ENCODE data around the gene AFF1. TPM values are rescaled to one million over a fixed set of nuclear protein-coding genes. Genes with fewer than 3 reads are reported as not detected.

The AFF1 gene
- total RNA-seq, 1 experiment from 2014 or later = 52.8 TPM

DNA sequence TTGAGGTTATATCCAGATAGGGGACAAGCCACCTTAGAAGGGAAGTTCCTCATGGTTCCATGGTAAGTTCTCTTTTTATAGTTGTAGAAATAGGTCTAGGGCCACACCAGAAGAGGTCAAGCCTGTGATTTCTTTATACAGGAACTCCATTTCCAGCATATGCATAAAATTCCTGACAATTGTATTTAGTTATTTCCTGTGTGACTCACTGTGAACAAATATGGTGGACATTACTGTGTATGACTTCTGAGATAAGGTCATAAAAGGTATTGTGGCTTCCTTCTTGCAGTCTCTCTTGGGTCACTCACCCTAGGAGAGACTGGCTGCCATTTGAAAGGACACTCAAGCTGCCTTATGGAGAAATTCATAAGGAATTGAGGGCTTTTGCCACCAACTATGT, 40.4 kb upstream of the AFF1 start:
- Histone ChIP-seq H3F3A (ENCODE audit: insufficient read depth, low read depth) (peaks cover 6% of the 10 kb centered on the region; the same call in 1 of the 2 replicates), H3K79me2 (ENCODE audit: low read depth) (no peaks in the 10 kb centered on the region), H3K9me3 (ENCODE audit: insufficient read depth, low read depth) (no peaks in the 10 kb centered on the region), H2AFZ (no peak overlapping the region), H3K4me2 (no peak overlapping the region), H3K9me2 (ENCODE audit: insufficient read depth) (no peaks in the 10 kb centered on the region), H3K4me3 (no peak overlapping the region), H3K27ac (no peak overlapping the region), H3K27me3 (ENCODE audit: insufficient read depth, low read depth) (no peaks in the 10 kb centered on the region), H3K36me3 (ENCODE audit: low read depth) (no peaks in the 10 kb centered on the region), H3K4me1 (replicated peaks; ENCODE audit: insufficient read depth) (peaks cover 8% of the 10 kb centered on the region), H4K20me1 (ENCODE audit: insufficient read depth) (no peaks in the 10 kb centered on the region)
- DNase-seq = peak in 1 of 2 experiments; percentile 53
- intact Hi-C loops (cut with micrococcal nuclease; ENCODE audit: unreplicated experiment) = loop anchor here (5.0 kb wide), 1 partner anchor 37 kb away; no protein-coding TSS in a partner anchor
- ChIA-PET POLR2A (ENCODE audit: unreplicated experiment) (no interaction called here), CTCF (no interaction called here)
- no peak for TF ChIP-seq EZH2 (IDR thresholded peaks at IDR 0.05; ENCODE audit: low read depth)
- TF ChIP-seq, protein P1, sequence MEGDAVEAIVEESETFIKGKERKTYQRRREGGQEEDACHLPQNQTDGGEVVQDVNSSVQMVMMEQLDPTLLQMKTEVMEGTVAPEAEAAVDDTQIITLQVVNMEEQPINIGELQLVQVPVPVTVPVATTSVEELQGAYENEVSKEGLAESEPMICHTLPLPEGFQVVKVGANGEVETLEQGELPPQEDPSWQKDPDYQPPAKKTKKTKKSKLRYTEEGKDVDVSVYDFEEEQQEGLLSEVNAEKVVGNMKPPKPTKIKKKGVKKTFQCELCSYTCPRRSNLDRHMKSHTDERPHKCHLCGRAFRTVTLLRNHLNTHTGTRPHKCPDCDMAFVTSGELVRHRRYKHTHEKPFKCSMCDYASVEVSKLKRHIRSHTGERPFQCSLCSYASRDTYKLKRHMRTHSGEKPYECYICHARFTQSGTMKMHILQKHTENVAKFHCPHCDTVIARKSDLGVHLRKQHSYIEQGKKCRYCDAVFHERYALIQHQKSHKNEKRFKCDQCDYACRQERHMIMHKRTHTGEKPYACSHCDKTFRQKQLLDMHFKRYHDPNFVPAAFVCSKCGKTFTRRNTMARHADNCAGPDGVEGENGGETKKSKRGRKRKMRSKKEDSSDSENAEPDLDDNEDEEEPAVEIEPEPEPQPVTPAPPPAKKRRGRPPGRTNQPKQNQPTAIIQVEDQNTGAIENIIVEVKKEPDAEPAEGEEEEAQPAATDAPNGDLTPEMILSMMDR (conservative IDR thresholded peaks at IDR 0.05) = no peak
- BruUV-seq (replicated peaks) = no TSS peak

DNA sequence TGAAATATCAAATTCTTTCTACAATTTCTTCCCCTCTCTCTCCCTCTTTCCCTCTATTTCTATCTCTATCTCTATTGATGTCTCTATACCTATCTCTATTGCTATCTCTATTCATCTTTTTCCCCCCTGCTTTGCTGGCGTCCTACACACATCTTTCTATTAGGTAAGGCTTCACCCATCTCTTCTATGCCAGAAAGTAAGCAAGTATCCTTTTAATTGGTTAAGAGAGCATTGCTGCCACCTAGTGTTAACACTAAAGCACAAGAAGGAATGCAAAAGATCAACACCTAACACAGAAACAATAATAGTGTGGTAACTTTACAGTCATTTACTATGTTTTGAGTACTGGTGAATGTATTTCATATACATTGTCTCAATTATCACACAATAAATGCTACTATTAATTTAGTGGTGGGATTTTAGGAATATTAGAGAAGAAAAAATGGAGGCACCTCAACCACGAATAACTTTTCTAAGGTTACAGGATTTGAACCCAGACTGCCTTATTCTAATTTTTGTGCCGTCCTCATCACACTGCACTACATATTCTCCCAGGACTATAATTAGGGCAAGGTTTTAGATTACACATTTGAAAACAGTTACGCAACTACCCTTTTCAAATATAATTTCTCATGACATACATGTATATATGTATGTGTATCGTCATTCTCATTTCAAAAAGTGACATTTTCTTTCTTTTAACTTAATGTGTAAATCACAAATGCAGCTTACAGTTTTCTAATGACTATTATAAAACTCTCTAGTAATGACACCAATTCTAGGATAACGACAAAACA, 38.9 kb upstream of the AFF1 start:
- DNase-seq = peak in 1 of 2 experiments; percentile 50
- Histone ChIP-seq H3K9me2 (ENCODE audit: insufficient read depth) (no peaks in the 10 kb centered on the region), H3K9me3 (ENCODE audit: insufficient read depth, low read depth) (no peaks in the 10 kb centered on the region), H3K79me2 (ENCODE audit: low read depth) (no peaks in the 10 kb centered on the region), H3K4me1 (replicated peaks; ENCODE audit: insufficient read depth) (peaks cover 2% of the 10 kb centered on the region; the same call in 1 of the 2 replicates), H2AFZ (no peak overlapping the region), H4K20me1 (ENCODE audit: insufficient read depth) (no peaks in the 10 kb centered on the region), H3K4me3 (no peak overlapping the region), H3F3A (ENCODE audit: insufficient read depth, low read depth) (peaks cover 6% of the 10 kb centered on the region; the same call in 1 of the 2 replicates), H3K27me3 (ENCODE audit: insufficient read depth, low read depth) (no peaks in the 10 kb centered on the region), H3K27ac (no peak overlapping the region), H3K4me2 (no peak overlapping the region), H3K36me3 (ENCODE audit: low read depth) (no peaks in the 10 kb centered on the region)
- ChIA-PET CTCF (interaction anchor here (0.6 kb wide), 1 partner anchor 65 kb away, joined by 5 read pairs; no protein-coding TSS in a partner anchor), POLR2A (ENCODE audit: unreplicated experiment) (no interaction called here)
- intact Hi-C loops (cut with micrococcal nuclease; ENCODE audit: unreplicated experiment) = loop anchor here (1.0 to 5.0 kb wide), 3 partner anchors 244 to 398 kb away; no protein-coding TSS in a partner anchor
- no TSS peak for BruUV-seq (replicated peaks)
- no peak for TF ChIP-seq EZH2 (IDR thresholded peaks at IDR 0.05; ENCODE audit: low read depth)
- TF ChIP-seq, protein P1 (conservative IDR thresholded peaks at IDR 0.05) = peak; percentile 80

DNA sequence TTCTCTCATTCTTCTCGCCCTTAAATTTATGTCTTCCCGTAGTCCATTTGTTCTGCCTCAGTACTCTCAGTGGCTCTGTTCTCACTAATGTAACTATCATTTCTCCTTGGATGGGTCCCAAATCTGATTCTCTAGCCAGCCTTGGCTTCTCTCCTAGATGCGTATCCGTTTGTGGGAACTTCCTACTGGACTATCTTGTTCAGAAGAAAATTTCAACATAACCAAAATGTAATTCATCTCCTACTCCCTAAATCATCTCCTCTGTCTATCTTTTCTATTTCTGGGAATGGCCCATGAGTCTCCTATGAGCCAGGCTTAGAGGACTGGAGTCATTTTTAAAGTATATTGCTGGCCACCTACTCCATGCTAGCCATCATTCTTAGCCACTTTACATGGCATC, 38.2 kb upstream of the AFF1 start:
- H3K79me2 ChIP-seq (ENCODE audit: low read depth) = no peaks in the 10 kb centered on the region
- TF ChIP-seq, protein P1 (conservative IDR thresholded peaks at IDR 0.05) = no peak
- TF ChIP-seq EZH2 (IDR thresholded peaks at IDR 0.05; ENCODE audit: low read depth) = no peak
- no peaks in the 10 kb centered on the region for H3K9me2 ChIP-seq (ENCODE audit: insufficient read depth)
- intact Hi-C loops (cut with micrococcal nuclease; ENCODE audit: unreplicated experiment) = loop anchor here (5.0 kb wide), 1 partner anchor 244 kb away; no protein-coding TSS in a partner anchor
- H3F3A ChIP-seq (ENCODE audit: insufficient read depth, low read depth) = peaks cover under 1% of the 10 kb centered on the region; the same call in 1 of the 2 replicates
- no peaks in the 10 kb centered on the region for H4K20me1 ChIP-seq (ENCODE audit: insufficient read depth)
- H2AFZ ChIP-seq = no peak overlapping the region
- no peak overlapping the region for H3K4me2 ChIP-seq
- no peaks in the 10 kb centered on the region for H3K4me1 ChIP-seq (replicated peaks; ENCODE audit: insufficient read depth)
- no peaks in the 10 kb centered on the region for H3K9me3 ChIP-seq (ENCODE audit: insufficient read depth, low read depth)
- no peaks in the 10 kb centered on the region for H3K36me3 ChIP-seq (ENCODE audit: low read depth)
- H3K4me3 ChIP-seq = no peak overlapping the region
- no peak overlapping the region for H3K27ac ChIP-seq
- BruUV-seq (replicated peaks) = no TSS peak
- POLR2A ChIA-PET (ENCODE audit: unreplicated experiment) = no interaction called here
- CTCF ChIA-PET = interaction anchor here (0.7 kb wide), 1 partner anchor 399 kb away, joined by 3 read pairs; no protein-coding TSS in a partner anchor
- DNase-seq = no peak
- no peaks in the 10 kb centered on the region for H3K27me3 ChIP-seq (ENCODE audit: insufficient read depth, low read depth)
